Measurements from ENCODE around the gene SHANK1. TPM values are rescaled to one million over a fixed set of nuclear protein-coding genes. Genes with fewer than 3 reads are reported as not detected.
A peak's percentile ranks its signal among the peaks of the same experiment; 100 is the strongest.

SHANK1 gene
- total RNA-seq, 3 donors from 2014 or later (not counting 1 experiment from before 2014, with no cell fraction given): 0.05 to 0.75 (median 0.20) TPM

- Histone ChIP-seq H3K4me3 (ENCODE audit: low read length) (peak overlapping the region; percentile 58), H3K36me3 (ENCODE audit: control insufficient read depth, insufficient read depth, low read length) (no peaks in the 10 kb centered on the region), H3K27ac (ENCODE audit: low read length) (peak overlapping the region; percentile 86), H3K4me1 (ENCODE audit: control insufficient read depth, insufficient read depth, low read length) (peaks cover 37% of the 10 kb centered on the region), H3K9me3 (ENCODE audit: control insufficient read depth, insufficient read depth, low read length) (no peaks in the 10 kb centered on the region), H3K27me3 (ENCODE audit: control insufficient read depth, insufficient read depth, low read length) (peaks cover 18% of the 10 kb centered on the region)
- ATAC-seq: peak; percentile 46 to 67 (median 54)
- WGBS (ENCODE audit: insufficient coverage): 5% methylated on average over 52 of the region's 52 CpGs
- H3K27ac Mint-ChIP-seq: peak overlapping the region; percentile 61 to 86
- peak overlapping the region; percentile 85 for H3K4me3 Mint-ChIP-seq
- intact Hi-C loops (cut with micrococcal nuclease): loop anchor here (10.0 kb wide), 1 partner anchor 79 kb away; no protein-coding TSS in a partner anchor
- no peaks in the 10 kb centered on the region for H3K9me3 Mint-ChIP-seq
- H3K36me3 Mint-ChIP-seq: no peaks in the 10 kb centered on the region
- H3K4me1 Mint-ChIP-seq: peaks cover 0 to 54% of the 10 kb centered on the region in 2 donors
- no peak for TF ChIP-seq CTCF (IDR thresholded peaks at IDR 0.05)
- DNase-seq: no peak
- peaks cover 14 to 28% of the 10 kb centered on the region in 2 donors for H3K27me3 Mint-ChIP-seq (ENCODE audit: low read depth in 2 of 2)
Measured at GRCh38 chr19:50725218-50725910, 5.8 kb upstream of the SHANK1 start.

- intact Hi-C loops (cut with micrococcal nuclease): loop anchor here (10.0 kb wide), 1 partner anchor 80 kb away; no protein-coding TSS in a partner anchor
- Mint-ChIP-seq H3K27ac (peak overlapping the region; percentile 61 to 86), H3K36me3 (no peaks in the 10 kb centered on the region), H3K27me3 (ENCODE audit: low read depth in 2 of 2) (peaks cover 19 to 32% of the 10 kb centered on the region in 2 donors), H3K4me1 (peaks cover 0 to 59% of the 10 kb centered on the region in 2 donors), H3K9me3 (no peaks in the 10 kb centered on the region), H3K4me3 (peak overlapping the region; percentile 85)
- DNase-seq: peak; percentile 93 to 95
- Histone ChIP-seq H3K27me3 (ENCODE audit: control insufficient read depth, insufficient read depth, low read length) (peaks cover 18% of the 10 kb centered on the region), H3K9me3 (ENCODE audit: control insufficient read depth, insufficient read depth, low read length) (no peaks in the 10 kb centered on the region), H3K4me1 (ENCODE audit: control insufficient read depth, insufficient read depth, low read length) (peaks cover 37% of the 10 kb centered on the region), H3K27ac (ENCODE audit: low read length) (peak overlapping the region; percentile 86), H3K36me3 (ENCODE audit: control insufficient read depth, insufficient read depth, low read length) (no peaks in the 10 kb centered on the region), H3K4me3 (ENCODE audit: low read length) (peak overlapping the region; percentile 58)
- TF ChIP-seq CTCF (IDR thresholded peaks at IDR 0.05): peak; percentile 75
- peak; percentile 86 to 95 (median 88) for ATAC-seq
- under 1% methylated on average over 65 of the region's 65 CpGs for WGBS (ENCODE audit: insufficient coverage)
Measured at GRCh38 chr19:50724522-50725217, 5.1 kb upstream of the SHANK1 start.

- peaks cover 18% of the 10 kb centered on the region for H3K27me3 ChIP-seq (ENCODE audit: control insufficient read depth, insufficient read depth, low read length)
- DNase-seq: no peak
- H3K4me3 Mint-ChIP-seq: peak overlapping the region; percentile 85
- TF ChIP-seq CTCF (IDR thresholded peaks at IDR 0.05): no peak
- ATAC-seq: no peak
- intact Hi-C loops (cut with micrococcal nuclease): loop anchor here (10.0 kb wide), 1 partner anchor 81 kb away; no protein-coding TSS in a partner anchor
- H3K9me3 Mint-ChIP-seq: no peaks in the 10 kb centered on the region
- no peak overlapping the region for H3K4me3 ChIP-seq (ENCODE audit: low read length)
- peaks cover 0 to 59% of the 10 kb centered on the region in 2 donors for H3K4me1 Mint-ChIP-seq
- H3K27ac Mint-ChIP-seq: peak overlapping the region; percentile 61 to 86
- H3K9me3 ChIP-seq (ENCODE audit: control insufficient read depth, insufficient read depth, low read length): no peaks in the 10 kb centered on the region
- WGBS (ENCODE audit: insufficient coverage): 6% methylated on average over 30 of the region's 31 CpGs
- no peaks in the 10 kb centered on the region for H3K36me3 Mint-ChIP-seq
- H3K27ac ChIP-seq (ENCODE audit: low read length): no peak overlapping the region
- no peaks in the 10 kb centered on the region for H3K36me3 ChIP-seq (ENCODE audit: control insufficient read depth, insufficient read depth, low read length)
- peaks cover 19 to 32% of the 10 kb centered on the region in 2 donors for H3K27me3 Mint-ChIP-seq (ENCODE audit: low read depth in 2 of 2)
- H3K4me1 ChIP-seq (ENCODE audit: control insufficient read depth, insufficient read depth, low read length): peaks cover 39% of the 10 kb centered on the region
Measured at GRCh38 chr19:50723735-50724521, 4.3 kb upstream of the SHANK1 start.
